K562 (cell line): ENCODE data around the gene C1QTNF5. TPM values are rescaled to one million over a fixed set of nuclear protein-coding genes. Genes with fewer than 3 reads are reported as not detected.
A peak's percentile ranks its signal among the peaks of the same experiment; 100 is the strongest.

Experiments used
- ATF1 ChIP-seq, 2 experiments: fragments of 450-650 bp in 1 of 2; IDR thresholded peaks; 2 replicates each; pipeline ENCODE4 v1.6.1; 2016; ENCODE audit warnings: missing compliant biosample characterization in 1 of 2, missing genetic modification characterization in 1 of 2
- CBFB ChIP-seq: sonication (generic); formaldehyde crosslinking; IDR thresholded peaks from 2 replicates; pipeline ENCODE4 v1.4.0; 2020; ENCODE audit warnings: mild to moderate bottlenecking, missing genetic modification reagents
- DLX4 ChIP-seq: fragments of 250-450 bp; sonication (Bioruptor Pico); IDR thresholded peaks from 2 replicates; pipeline ENCODE4 v1.6.1; 2021; ENCODE audit warnings: mild to moderate bottlenecking
- HOMEZ ChIP-seq: fragments of 250-450 bp; sonication (Bioruptor Pico); IDR thresholded peaks from 2 replicates; pipeline ENCODE4 v1.4.0; 2020; ENCODE audit warnings: mild to moderate bottlenecking, moderate library complexity
- OTX1 ChIP-seq: fragments of 450-650 bp; formaldehyde crosslinking; IDR thresholded peaks from 2 replicates; pipeline ENCODE4 v1.4.0; 2022; ENCODE audit warnings: mild to moderate bottlenecking
- RAD21 ChIP-seq, 2 experiments: fragments of 250-450 bp in 1 of 2; fragments of 450-650 bp in 1 of 2; sonication (Bioruptor Pico) in 1 of 2; formaldehyde crosslinking in 1 of 2; IDR thresholded peaks in 1 of 2; conservative IDR thresholded peaks in 1 of 2; 2 replicates each; pipeline versions ENCODE4 v1.4.0 to v1.8.0; 2020 to 2022; ENCODE audit warnings: mild to moderate bottlenecking in 2 of 2, moderate library complexity in 1 of 2
- RFX1 ChIP-seq: fragments of 450-650 bp; IDR thresholded peaks from 2 replicates; pipeline ENCODE4 v1.6.1; 2016; ENCODE audit warnings: mild to moderate bottlenecking, moderate library complexity
- SMARCE1 ChIP-seq: fragments of 450-650 bp; IDR thresholded peaks from 2 replicates; pipeline ENCODE4 v1.7.1; 2016; ENCODE audit warnings: mild to moderate bottlenecking
- SUPT5H ChIP-seq: fragments of 450-650 bp; IDR thresholded peaks from 2 replicates; pipeline ENCODE4 v1.6.1; 2016
- TRIM25 ChIP-seq: fragments of 450-650 bp; IDR thresholded peaks from 2 replicates; pipeline ENCODE4 v1.7.0; 2016; ENCODE audit warnings: borderline replicate concordance
- ZFP91 ChIP-seq: sonication (generic); formaldehyde crosslinking; IDR thresholded peaks from 2 replicates; pipeline ENCODE4 v1.8.0; 2022; ENCODE audit warnings: mild to moderate bottlenecking, missing genetic modification reagents
- ZMIZ1 ChIP-seq, 2 experiments: fragments of 150-350 bp in 1 of 2; IDR thresholded peaks; 2 replicates each; pipeline ENCODE4 v1.6.1; 2012 to 2016; ENCODE audit warnings: low read depth in 2 of 2, low read length in 2 of 2, mild to moderate bottlenecking in 1 of 2, moderate library complexity in 1 of 2
- ZNF239 ChIP-seq: fragments of 250-450 bp; sonication (Bioruptor Pico); IDR thresholded peaks from 2 replicates; pipeline ENCODE4 v1.4.0; 2020; ENCODE audit warnings: mild to moderate bottlenecking
- ZNF354B ChIP-seq: fragments of 250-450 bp; sonication (Bioruptor Pico); IDR thresholded peaks from 2 replicates; pipeline ENCODE4 v1.4.0; 2020
- polyA plus RNA-seq, 8 experiments: library from polyadenylated mRNA; depleted of rRNA in 4 of 8; stranded (reverse) in 5 of 8; unstranded in 3 of 8; fragments of >200 nt; fragmentation: Nextera tagmentation in 2 of 8; fragmentation: Illumina TruSeq in 1 of 8; extraction: Ambion mirVana in 2 of 8; extraction: Trizol in 1 of 8; gene quantifications; 2 replicates each; pipeline versions ENCODE4 v1.2.1 to v1.2.3, GENCODE V29; 2011 to 2014; ENCODE audit warnings: inconsistent platforms in 1 of 8, missing spikeins in 1 of 8
- total RNA-seq, 7 experiments: library from RNA; depleted of rRNA in 6 of 7; stranded (reverse); fragments of >200 nt in 6 of 7; fragmentation: Illumina TruSeq in 2 of 7; extraction: Trizol in 2 of 7; gene quantifications; 2 replicates each; pipeline versions ENCODE4 v1.2.1 to v1.2.3, GENCODE V29; 2011 to 2021; ENCODE audit warnings: low replicate concordance in 1 of 7
- TF ChIP-seq, protein P1 (sequence below): fragments of 200-800 bp; sonication (Bioruptor generic); IDR thresholded peaks from 2 replicates; pipeline ENCODE4 v1.6.1; 2017; ENCODE audit warnings: missing genetic modification characterization, missing compliant biosample characterization
- TF ChIP-seq, protein P2 (sequence below), 2 experiments: fragments of 250-450 bp in 1 of 2; fragments of 450-650 bp in 1 of 2; sonication (Bioruptor Pico) in 1 of 2; IDR thresholded peaks; 2 replicates each; pipeline versions ENCODE4 v1.6.1 to v1.8.0; 2016 to 2021; ENCODE audit warnings: mild to moderate bottlenecking in 2 of 2, moderate library complexity in 2 of 2, missing compliant biosample characterization in 1 of 2, missing genetic modification characterization in 1 of 2

The C1QTNF5 gene
- total and polyA plus RNA-seq, 9 of the 15 experiments (the other 6 are each of a cell fraction or from before 2014, with no cell fraction given), result 0.07 to 0.76 (median 0.24) TPM; not detected in 1

- TF ChIP-seq, protein P1, sequence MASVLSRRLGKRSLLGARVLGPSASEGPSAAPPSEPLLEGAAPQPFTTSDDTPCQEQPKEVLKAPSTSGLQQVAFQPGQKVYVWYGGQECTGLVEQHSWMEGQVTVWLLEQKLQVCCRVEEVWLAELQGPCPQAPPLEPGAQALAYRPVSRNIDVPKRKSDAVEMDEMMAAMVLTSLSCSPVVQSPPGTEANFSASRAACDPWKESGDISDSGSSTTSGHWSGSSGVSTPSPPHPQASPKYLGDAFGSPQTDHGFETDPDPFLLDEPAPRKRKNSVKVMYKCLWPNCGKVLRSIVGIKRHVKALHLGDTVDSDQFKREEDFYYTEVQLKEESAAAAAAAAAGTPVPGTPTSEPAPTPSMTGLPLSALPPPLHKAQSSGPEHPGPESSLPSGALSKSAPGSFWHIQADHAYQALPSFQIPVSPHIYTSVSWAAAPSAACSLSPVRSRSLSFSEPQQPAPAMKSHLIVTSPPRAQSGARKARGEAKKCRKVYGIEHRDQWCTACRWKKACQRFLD (CRISPR knock-in tag), result no peak
- no peak for TF ChIP-seq OTX1
- no peak for TF ChIP-seq SUPT5H
- TF ChIP-seq ZFP91, result no peak
- TF ChIP-seq ZNF239 (CRISPR knock-in tag), result no peak
- no peak for TF ChIP-seq CBFB
- TF ChIP-seq DLX4 (CRISPR knock-in tag), result no peak
- no peak for TF ChIP-seq TRIM25
- no peak for TF ChIP-seq RFX1
- no peak for TF ChIP-seq HOMEZ
- no peak for TF ChIP-seq SMARCE1
- TF ChIP-seq RAD21 (CRISPR knock-in tag; conservative IDR thresholded peaks at IDR 0.05 in 1 of 2, IDR thresholded peaks at IDR 0.05 in 1 of 2), result peak; percentile 65 to 69
- peak in 1 of 2 experiments; percentile 17; a peak in 1 of 4 replicates for TF ChIP-seq ZMIZ1 (IDR thresholded peaks at IDR 0.05; ENCODE audit: low read depth in 2 of 2, low read length in 2 of 2)
- TF ChIP-seq ZNF354B, result no peak
- TF ChIP-seq, protein P2, sequence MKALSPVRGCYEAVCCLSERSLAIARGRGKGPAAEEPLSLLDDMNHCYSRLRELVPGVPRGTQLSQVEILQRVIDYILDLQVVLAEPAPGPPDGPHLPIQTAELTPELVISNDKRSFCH (CRISPR knock-in tag; IDR thresholded peaks at IDR 0.05), result no peak
- TF ChIP-seq, protein P2 (tag; IDR thresholded peaks at IDR 0.05), result no peak
- TF ChIP-seq ATF1 (CRISPR knock-in tag; IDR thresholded peaks at IDR 0.05), result no peak
- TF ChIP-seq ATF1 (tag; IDR thresholded peaks at IDR 0.05), result peak; percentile 30; the same call in 1 of the 2 replicates
Observed at GRCh38 chr11:119338318-119338890, 2.3 kb downstream of the C1QTNF5 start (continued).
